ENCODE results near the gene PLA2G2C.

PLA2G2C gene

DNA sequence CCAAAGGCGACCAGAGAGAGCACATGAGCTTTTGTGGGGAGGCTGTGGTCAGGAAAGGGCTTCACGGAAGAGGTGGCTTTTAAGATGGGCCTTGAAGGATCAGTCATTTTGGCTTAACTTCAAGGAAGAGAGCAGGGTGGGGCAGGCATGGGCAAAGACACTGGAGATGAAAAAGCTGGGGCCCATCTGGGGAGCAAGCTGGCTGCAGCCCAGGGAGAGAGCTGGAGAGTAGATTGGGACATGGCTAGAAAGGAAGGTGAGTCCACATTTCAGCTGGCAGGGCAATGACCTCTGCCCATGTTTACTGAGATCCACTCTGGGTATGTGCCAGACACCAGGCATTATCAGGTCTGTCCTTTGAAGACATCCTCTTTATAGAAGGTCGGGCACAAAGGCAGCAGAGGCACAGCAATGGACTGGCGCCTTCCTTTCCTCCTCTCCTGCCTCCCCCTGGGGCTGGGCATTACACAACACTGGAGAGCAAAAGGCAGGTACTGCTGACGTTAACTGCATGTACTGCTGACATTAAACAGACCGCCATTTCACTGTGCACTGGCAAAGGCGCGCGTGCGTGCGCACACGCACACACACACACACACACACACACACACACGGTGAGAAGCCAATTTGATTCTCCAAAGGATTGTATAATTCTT, 2.6 kb downstream of the PLA2G2C start:
- DNase-seq (ENCODE audit: low spot score) = peak; percentile 24

DNA sequence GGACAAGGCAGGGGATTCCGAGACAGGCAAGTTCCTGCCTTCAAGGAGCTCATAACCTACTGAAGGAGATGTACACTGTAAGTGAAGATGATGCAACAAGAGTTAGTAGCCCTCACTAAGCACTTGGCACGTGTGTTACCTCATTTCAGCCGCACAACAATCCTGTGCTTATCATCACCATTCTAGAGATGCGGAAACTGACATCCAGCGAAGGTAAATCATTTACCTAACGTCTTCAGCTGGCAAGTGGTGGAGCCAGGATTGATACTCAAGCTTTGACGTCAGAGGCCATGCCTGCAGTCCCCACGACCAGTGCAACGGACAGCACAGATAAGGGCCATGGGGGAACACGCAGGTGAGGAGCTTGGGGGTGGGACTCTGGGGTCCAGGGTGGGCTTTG, 3.3 kb downstream of the PLA2G2C start:
- no peak for DNase-seq (ENCODE audit: low spot score)

DNA sequence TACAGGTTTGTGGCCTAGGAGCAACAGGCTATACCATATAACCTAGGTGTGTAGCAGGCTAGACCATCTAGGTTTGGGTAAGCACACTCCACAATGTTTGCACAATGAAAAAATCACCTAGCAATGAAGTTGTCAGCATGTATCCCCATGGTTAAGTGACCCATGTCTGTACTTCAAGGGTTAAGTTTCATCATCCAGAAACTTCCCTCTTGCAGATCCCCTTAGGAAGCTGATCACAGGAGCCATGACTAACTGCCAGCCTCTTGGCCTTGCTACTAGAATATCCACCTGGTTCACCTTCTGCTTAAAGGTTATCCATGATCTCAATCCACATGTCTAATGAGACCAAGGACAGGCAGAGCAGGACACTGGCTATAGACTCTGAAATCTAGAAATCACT, 3.9 kb downstream of the PLA2G2C start:
- DNase-seq (ENCODE audit: low spot score) = no peak

DNA sequence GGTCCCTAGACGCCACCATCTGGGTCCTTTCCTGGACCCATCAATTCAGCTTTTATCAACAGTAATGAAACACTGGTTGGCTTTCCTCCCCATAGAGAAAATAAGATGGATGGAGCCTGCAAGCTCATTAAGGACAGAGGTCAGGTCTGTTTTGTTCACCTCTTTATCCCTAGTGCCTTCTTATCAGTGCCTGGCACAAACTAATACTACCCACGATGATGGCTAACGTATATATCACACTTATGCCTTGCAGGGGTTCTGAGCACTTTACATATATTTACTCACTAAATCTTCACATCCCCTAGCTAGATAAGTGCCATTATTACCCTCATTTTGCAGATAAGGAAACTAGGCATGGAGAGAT, 5.5 kb downstream of the PLA2G2C start:
- no peak for DNase-seq (ENCODE audit: low spot score)

DNA sequence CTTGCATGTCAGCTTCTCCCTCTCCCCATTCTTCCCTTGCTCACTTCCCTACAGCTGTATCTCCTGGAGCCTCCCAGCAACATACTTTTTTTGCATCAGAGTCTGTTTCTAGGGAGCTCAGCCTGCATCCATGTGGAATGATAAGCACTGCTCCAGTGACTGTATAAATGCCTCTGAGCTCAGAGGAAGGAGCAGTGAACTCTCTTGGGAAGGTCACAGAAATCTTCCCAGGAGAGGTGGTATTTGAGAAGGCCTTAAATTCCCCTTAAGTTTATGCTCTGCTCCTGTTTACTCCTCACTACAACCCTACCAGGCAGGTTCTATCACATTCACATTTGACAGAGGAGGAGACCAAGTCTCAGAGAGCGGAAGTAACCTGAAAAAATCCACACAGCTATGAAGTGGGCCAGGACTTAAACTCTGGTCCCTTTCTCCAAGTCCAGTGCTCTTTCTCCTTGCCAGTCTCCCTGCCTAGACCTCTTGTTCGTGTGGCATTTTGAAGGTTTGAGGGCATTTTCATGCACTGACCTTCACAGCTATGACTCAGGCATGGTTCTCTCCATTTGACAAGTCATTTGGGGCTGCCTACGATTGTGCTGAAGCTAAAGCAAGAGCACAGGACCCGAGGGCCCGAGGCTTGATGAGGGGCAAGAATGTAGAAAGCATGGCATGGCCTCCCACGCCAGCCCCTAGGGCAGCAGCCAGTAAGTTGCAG, 6.0 kb downstream of the PLA2G2C start:
- DNase-seq (ENCODE audit: low spot score) = no peak

DNA sequence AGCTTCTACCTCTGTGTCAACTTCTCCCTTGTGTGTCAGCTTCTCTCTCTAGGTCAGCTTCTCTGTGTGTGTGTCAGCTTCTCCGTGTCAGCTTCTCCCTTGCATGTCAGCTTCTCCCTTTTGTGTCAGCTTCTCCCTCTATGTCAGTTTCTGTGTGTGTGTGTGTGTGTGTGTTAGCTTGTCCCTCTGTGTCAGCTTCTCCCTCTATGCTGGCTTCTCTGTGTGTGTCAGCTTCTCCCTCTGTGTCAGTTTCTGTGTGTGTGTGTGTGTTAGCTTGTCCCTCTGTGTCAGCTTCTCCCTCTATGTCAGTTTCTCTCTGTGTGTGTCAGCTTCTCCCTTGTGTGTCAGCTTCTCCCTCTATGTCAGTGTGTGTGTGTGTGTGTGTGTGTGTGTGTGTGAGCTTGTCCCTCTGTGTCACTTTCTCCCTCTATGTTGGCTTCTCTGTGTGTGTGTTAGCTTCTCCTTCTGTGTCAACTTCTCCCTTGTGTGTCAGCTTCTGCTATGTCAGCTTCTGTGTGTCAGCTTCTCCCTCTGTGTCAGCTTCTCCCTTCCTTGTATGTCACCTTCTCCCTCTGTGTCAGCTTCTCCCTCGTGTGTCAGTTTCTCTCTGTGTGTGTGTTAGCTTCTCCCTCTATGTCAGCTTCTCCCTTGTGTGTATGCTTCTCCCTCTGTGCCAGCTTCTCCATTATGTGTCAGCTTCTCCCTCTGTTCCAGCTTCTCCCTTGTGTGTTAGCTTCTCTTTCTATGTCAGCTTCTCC, 6.8 kb downstream of the PLA2G2C start:
- no peak for DNase-seq (ENCODE audit: low spot score)

DNA sequence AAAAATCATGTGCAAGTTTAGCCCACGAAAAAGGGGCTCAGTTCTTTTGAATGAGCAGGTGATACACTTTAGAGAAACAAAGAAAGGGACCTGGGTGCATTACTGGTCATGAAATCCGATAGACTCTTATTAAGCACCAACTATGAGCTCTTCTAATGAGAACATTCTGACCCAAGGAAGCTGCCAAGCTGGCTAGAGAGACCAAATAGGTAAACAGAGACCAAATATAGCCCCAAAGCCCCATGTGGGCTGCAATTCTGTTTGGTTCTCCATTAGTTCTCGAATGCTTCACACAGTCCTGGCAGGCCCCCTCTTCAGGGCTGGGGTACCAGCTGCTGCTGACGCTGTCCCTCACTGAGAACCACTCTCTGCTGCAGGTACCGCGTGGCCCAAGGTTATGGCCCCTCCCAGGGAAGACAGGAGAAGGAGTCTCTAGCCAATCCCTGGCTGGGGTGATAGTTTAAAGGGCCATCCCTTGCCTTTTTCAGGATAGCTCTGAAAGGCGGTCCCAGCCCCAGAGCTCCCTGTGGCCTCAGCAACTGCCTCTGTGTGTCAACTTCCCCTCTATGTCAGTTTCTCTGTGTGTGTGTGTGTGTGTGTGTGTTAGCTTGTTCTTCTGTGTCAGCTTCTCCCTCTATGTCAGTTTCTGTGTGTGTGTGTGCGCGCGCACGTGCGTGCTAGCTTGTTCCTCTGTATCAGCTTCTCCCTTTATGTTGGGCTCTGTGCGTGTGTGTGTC, 7.5 kb downstream of the PLA2G2C start:
- no peak for DNase-seq (ENCODE audit: low spot score)

DNA sequence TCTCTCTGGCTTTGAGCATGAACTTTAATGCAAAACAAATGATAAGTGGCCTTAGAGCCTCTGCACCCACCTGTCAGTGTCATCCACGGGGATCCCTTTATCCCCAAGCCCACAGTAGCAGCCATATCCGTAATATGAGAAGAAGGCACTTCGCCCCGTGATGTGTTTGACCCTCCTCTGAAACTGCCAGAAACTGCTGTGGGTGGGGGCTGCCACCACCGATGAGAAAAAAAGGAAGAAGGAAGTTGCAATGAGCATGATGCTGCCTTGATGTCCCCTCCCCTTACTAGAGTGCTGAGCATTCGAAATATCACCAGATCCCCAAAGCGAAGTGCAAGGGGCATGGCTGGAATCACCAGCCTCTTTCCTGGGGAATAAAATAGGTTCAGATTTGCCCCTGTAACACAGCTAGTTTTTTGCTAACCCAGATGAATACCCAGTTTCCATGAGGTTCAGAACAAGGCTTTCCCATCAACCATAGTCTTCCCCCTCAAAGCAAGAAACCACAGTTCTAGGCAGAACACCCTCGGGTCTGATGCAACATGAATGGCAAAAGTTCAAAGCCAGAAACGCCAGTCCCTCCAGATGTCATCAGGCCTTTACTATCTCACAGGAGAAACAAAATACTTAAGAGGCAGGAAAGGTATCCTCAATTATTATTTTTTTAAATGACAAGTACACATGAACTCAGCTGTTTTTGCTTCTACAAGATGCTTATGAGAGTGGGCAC, 11.2 kb downstream of the PLA2G2C start:
- DNase-seq (ENCODE audit: low spot score) = no peak

DNA sequence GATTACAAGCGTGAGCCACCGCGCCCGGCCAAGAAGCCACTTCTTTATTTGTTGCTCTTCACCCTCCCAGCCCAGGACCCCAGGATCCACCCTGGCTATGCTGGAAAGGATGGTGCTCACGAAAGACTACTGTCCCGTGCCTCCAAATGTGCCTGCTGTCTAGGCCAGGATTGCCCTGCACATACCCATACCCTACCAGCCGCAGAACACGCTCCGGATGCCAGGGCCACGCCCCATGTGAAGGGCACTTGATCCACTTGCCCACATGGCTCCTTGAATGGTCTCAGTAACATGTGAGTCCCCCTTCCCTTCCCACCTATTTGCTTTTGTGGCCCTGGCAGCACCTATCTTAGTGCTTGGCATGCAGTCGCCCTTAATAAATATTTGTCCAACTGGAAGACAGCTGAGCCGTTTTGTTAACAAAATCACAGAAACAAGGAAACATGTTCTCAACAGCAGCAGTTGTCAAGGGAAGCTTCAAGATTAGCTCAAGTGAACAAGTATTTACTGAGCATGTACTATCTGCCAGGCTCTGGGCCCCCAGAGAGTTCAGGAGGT, 14.2 kb downstream of the PLA2G2C start:
- no peak for DNase-seq (ENCODE audit: low spot score)

DNA sequence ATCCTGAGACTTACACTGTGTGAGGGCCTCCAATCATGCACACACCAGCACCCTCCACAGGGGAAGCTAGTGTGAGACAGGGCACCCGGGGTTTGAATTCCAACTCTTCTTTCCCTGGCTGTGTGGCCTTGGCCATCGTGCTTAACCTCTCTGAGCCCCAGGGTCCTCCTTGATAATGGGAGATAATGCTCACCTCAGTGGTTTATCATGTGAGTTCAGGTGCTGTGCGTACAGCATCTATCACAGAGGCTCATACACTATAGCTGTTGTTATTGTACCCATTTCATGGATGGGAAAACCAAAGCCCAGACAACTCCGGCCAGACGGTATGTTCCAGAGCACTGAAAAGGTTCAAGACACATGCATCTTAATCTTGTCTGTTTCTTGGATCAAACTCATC, 16.4 kb downstream of the PLA2G2C start:
- no peak for DNase-seq (ENCODE audit: low spot score)

DNA sequence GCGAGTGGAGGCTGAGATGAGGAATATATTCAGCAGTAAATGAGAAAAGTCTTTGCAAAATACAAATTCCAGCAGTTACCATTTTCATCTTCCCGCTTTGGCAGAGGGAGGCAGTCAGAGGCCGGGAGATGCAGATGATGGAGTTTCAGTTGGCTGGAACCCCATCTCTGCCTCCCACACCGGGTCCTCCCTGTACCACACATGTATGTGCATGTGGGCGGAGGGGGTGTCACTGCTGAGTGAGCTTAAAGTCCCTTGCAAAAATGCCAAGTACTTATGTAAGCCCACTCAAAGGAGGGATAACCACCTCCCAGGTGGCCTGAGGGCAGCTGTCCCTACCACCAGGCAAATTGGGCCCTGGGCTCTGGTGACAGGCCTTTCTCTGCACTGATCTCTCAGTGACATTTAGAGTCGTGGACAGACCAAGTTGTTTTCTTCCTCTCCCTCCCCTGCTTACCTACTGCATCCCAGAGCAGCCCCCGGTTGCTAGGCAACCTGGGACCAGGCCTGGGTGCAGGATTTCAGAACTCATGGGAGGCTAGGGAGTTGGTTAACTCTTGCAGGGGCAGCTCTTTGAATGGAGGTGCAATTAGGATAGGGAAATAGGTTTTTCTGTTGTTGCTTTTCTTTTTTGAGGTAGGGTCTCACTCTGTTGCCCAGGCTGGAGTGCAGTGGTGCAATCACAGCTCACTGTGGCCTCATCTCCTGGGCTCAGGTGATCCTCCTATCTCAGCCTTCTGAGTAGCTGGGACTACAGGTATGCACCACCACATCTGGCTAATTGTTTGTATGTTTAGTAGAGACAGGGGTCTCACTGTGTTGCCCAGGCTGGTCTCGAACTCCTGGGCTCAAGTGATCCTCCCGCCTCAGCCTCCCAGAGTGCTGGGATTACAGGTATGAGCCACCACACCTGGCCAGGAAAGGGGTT, 17.5 kb downstream of the PLA2G2C start:
- DNase-seq (ENCODE audit: low spot score) = no peak

DNA sequence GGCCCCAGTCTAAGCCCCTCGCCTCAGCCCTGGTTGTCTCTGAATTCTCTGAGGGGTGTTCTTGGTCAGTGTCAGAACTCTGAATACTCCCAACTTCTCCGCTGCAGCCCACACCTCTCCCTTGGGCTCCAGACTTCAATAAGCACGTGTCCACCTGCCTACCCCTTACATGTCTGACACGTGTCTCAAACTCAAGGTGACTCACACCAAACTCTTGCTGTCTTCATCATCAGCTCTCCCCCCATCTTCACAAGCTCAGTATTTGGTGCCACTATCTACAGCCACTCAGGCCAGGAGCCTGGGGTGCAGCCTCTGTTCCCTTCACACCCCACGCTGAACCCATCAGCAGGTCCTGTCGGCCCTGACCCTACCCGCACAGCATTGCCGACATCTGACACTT, 19.2 kb downstream of the PLA2G2C start:
- no peak for DNase-seq (ENCODE audit: low spot score)

DNA sequence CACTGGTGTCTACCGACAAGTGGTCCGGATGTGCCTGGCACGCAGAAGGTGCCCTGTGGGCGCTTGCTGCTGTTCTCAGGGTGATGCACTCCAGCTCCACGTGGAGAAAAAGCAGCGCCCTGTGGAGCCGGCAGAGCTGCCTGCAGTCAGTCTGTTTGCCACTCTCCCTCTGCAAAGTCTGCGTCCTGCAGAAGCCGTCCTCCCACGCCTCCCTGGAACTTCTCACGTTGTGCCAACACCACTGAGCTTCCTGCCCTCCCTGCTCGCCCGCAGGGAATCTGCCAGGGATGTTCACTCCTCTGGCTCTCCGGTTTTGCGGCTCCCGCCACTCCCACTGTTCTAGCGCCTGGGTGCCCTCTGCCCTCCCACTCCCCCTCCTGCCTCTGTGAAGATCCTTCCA, 20.3 kb downstream of the PLA2G2C start:
- no peak for DNase-seq (ENCODE audit: low spot score)

DNA sequence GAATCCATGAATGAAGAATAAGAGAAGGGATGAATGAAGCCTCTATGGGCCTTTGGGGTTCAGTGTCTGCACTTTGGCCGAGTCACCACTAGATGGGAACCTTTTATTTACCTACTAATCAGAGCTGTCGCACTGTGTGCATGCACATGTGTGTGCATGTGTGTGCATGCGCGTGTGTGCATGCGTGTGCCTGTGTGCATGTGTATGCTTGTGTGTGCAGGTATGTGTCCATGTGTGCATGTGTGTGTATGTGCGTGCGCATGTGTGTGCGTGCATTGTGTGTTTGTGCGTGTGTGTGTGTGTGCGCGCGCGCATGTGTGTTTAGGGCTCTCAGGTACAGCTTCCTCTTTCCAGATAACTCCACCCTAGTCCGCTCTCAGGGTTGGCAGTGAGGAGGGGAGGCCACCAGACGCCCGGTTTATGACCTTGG, 20.8 kb downstream of the PLA2G2C start:
- peak; percentile 29 for DNase-seq (ENCODE audit: low spot score)

DNA sequence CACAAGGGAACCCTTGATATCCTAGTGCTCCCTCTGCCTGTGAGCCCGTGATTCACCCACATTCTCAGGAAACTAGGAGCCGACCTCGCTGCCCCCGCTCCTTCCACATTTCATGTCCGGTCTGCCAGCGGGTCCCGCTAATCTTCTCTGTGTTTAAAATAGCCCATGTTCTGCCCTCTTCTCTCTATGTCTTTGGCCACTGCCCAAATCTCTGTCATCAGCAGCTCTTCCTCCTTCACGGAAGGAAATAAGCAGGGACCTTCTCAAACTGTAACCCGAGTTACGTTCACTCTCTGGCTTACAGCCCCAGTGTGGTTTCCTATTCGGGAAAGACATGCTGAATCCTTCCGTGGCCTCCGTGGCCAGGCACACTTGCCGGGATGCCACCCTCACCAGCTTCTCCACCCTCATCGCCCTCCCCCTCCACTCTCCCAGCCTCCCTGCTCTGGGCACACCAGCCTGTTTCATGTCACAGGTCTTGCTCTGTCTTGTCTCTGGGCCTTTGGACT, 21.6 kb downstream of the PLA2G2C start:
- DNase-seq (ENCODE audit: low spot score) = no peak

DNA sequence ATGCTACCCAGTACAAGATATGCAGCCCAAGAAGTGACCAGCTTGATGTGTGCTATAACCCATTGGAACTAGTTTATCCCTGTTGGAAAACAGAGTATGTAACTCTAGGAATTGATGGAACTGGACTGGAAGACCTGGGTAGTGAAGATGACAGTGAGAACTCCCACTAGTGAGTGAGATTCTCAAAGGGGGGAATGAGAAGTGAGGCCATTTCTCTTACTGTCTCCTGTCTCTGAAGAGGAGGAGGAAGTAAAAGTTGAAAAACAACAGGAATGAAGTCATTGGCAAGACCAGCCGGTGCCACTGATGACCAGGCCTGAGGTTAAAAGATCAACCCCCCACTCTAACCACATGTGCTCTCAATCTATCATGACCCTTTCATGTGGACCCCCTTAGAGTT, 26.3 kb downstream of the PLA2G2C start:
- DNase-seq (ENCODE audit: low spot score) = no peak

DNA sequence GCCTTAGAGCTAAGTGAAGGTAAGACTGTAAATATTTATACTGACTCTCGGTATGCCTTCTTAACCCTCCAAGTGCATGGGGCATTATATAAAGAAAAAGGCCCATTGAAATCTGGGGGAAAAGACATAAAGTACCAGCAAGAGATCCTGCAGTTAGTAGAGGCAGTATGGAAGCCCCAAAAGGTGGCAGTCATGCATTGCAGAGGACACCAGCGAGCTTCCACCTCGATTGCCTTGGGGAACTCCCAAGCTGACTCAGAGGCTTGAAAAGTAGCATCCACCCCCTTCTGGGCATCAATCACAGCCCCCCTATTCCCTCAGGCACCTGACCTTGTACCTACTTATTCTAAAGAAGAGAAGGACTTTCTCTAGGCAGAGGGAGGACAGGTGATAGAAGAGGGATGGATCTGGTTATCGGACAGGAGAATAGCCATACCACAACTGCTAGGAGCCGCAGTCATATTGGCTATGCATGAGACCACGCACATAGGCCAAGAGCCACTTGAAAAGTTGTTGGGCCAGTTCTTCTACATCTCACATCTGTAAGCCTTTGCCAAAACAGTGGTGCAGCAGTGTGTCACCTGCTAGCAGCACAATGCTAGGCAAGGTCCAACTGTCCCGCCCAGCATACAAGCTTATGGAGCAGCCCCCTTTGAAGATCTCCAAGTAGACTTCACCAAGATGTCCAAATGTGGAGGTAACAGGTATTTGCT, 27.8 kb downstream of the PLA2G2C start:
- DNase-seq (ENCODE audit: low spot score) = no peak

DNA sequence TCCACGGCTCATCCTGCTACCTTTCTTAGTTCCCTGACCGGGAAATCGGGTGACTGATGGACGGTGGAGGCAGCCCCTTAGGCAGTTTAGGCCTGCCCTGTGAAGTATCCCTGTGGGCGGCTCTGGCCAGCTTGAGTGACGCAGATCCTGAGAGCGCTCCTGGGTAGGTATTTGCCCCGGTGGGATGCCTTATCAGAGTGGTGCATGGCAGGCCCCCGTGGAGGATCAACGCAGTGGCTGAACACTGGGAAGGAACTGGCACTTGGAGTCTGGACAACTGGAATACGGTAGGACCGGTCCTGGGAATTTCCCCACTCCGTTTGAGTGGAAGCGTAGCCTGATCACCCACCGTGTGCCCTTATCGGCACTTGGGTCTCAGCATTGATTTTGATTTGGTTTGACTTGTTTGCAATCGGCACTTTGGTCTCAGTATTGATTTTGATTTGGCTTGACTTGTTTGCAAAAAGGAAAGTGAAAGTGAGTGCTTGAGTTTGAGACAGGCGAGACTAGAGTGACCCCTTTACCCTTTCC, 32.0 kb downstream of the PLA2G2C start:
- DNase-seq (ENCODE audit: low spot score) = no peak

DNA sequence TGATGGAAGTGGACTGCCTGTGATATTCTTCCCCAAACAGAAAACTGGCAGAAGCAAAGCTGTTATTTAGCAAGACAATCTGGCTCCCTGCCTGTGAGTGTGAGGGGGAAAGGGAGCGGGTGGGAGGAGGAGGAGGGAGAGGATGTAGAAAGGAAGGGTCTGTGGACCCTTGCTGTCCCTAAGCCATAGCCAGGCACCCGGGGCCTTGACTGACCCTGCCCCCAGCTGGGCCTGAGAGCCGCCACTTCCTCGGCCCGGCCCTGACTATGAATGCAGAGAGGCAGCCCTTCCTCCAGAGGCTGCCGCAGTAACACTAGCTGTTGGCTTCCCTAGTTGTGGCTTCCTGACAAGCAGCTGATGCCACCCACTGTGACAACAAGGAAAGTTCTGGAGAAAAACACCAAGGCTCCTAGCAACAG, 33.3 kb downstream of the PLA2G2C start:
- DNase-seq (ENCODE audit: low spot score) = no peak

All from SW480 (cell line).